ENCODE data around the gene DRD4. TPM values are rescaled to one million over a fixed set of nuclear protein-coding genes. Genes with fewer than 3 reads are reported as not detected.

Gene DRD4
- total and polyA plus RNA-seq, 2 of the 8 experiments (the other 6 are each of a cell fraction or from before 2014, with no cell fraction given) = 3.4 to 4.9 TPM

GRCh38 chr11:617199-617911, 19.7 kb upstream of the DRD4 start:
- 95% methylated on average over 27 of the region's 57 CpGs; no CpG with 5 or more reads in 1 of the 2 experiments for whole genome bisulfite sequencing, 2 experiments (ENCODE audit: extremely low coverage in 1 of 2, insufficient coverage in 1 of 2, insufficient read length in 1 of 2, insufficient replicate concordance in 2 of 2, low coverage in 1 of 2, low lambda C conversion rate in 2 of 2, missing lambda C conversion rate in 1 of 2)
- Histone ChIP-seq H3K4me2 (ENCODE audit: insufficient read depth in 1 of 2, low read depth in 2 of 2, low read length in 2 of 2) (no peak overlapping the region), H3K4me3 (ENCODE audit: extremely low read depth in 1 of 4, insufficient read depth in 2 of 4, low read depth in 3 of 4, low read length in 4 of 4) (no peak overlapping the region), H3K18ac (ENCODE audit: extremely low read depth, low read length) (no peak overlapping the region), H4K20me1 (replicated peaks in 1 of 2; ENCODE audit: control insufficient read depth in 1 of 2, insufficient read depth in 2 of 2, low read length in 2 of 2) (peaks cover 14 to 19% of the 10 kb centered on the region in 2 experiments), H2AFZ (ENCODE audit: low read length) (no peak overlapping the region), H3K79me2 (ENCODE audit: control insufficient read depth in 1 of 2, insufficient read depth in 2 of 2, low read length in 2 of 2) (no peaks in the 10 kb centered on the region), H3K4ac (replicated peaks; ENCODE audit: insufficient read length, low read depth, low read length) (no peak overlapping the region), H3K79me1 (ENCODE audit: low read depth, low read length) (peaks cover 3% of the 10 kb centered on the region), H3K23ac (ENCODE audit: insufficient read length) (no peak overlapping the region), H4K91ac (replicated peaks; ENCODE audit: insufficient read length, low read length) (no peak overlapping the region), H2BK120ac (replicated peaks; ENCODE audit: low read depth, low read length) (no peak overlapping the region), H2AK5ac (ENCODE audit: low read depth, low read length) (no peak overlapping the region), H3K56ac (replicated peaks; ENCODE audit: insufficient read length, low read depth, low read length) (no peak overlapping the region), H3K27ac (ENCODE audit: low read depth, low read length) (no peak overlapping the region), H4K5ac (ENCODE audit: insufficient read length, low read depth, low read length) (no peak overlapping the region), H2BK5ac (ENCODE audit: low read depth, low read length) (no peak overlapping the region), H4K8ac (ENCODE audit: extremely low read depth, insufficient read depth, low read length) (no peak overlapping the region), H3K4me1 (replicated peaks in 1 of 4; ENCODE audit: control insufficient read depth in 3 of 4, insufficient read depth in 4 of 4, low read length in 3 of 4) (peaks cover 0 to 15% (median 3%) of the 10 kb centered on the region in 4 experiments; a peak in 5 of 7 replicates), H3K23me2 (ENCODE audit: low read depth, low read length) (peaks cover 3% of the 10 kb centered on the region; the same call in 1 of the 2 replicates), H3K9ac (replicated peaks in 1 of 4; ENCODE audit: extremely low read depth in 1 of 4, low read depth in 3 of 4, low read length in 3 of 4) (no peak overlapping the region), H3K14ac (ENCODE audit: insufficient read length) (no peak overlapping the region), H2BK15ac (ENCODE audit: low read length) (no peak overlapping the region), H2BK12ac (ENCODE audit: low read depth, low read length) (no peak overlapping the region), H3K27me3 (replicated peaks in 1 of 4; ENCODE audit: control insufficient read depth in 3 of 4, extremely low read depth in 1 of 4, insufficient read depth in 3 of 4, low read length in 3 of 4) (no peaks in the 10 kb centered on the region), H3K9me3 (ENCODE audit: insufficient read depth in 2 of 2, low read depth in 1 of 2, low read length in 1 of 2) (no peaks in the 10 kb centered on the region), H3K36me3 (ENCODE audit: control insufficient read depth in 2 of 4, insufficient read depth in 4 of 4, low read length in 3 of 4) (peaks cover 3 to 7% (median 5%) of the 10 kb centered on the region in 4 experiments; a peak in 5 of 8 replicates), H2BK20ac (ENCODE audit: low read length) (no peak overlapping the region)
- POLR2A ChIA-PET (ENCODE audit: partially characterized antibody) = interaction anchor here (1.3 kb wide), 1 partner anchor 39 kb away, joined by 3 read pairs; no protein-coding TSS in a partner anchor
- FAIRE-seq (no peak), DNase-seq (ENCODE audit: low read depth in 1 of 2, low spot score in 2 of 2) (peak in 1 of 2 experiments; percentile 43)
- CTCF ChIA-PET (ENCODE audit: partially characterized antibody) = no interaction called here
- TF ChIP-seq RBBP5 (IDR thresholded peaks at IDR 0.05; ENCODE audit: borderline replicate concordance, low read depth, low read length) = no peak
- no peak for TF ChIP-seq JUND (IDR thresholded peaks at IDR 0.05; ENCODE audit: low read length)
- TF ChIP-seq RXRA (IDR thresholded peaks at IDR 0.05; ENCODE audit: insufficient read depth, low read depth, low read length) = no peak
- no peak for TF ChIP-seq RNF2 (IDR thresholded peaks at IDR 0.05; ENCODE audit: borderline replicate concordance, low read depth, low read length, missing control alignments, poor library complexity, severe bottlenecking)
- TF ChIP-seq CHD1 (IDR thresholded peaks at IDR 0.05; ENCODE audit: low read depth, low read length) = no peak
- no peak for TF ChIP-seq BCL11A (IDR thresholded peaks at IDR 0.05; ENCODE audit: low read depth in 2 of 2, low read length in 2 of 2)
- no peak for TF ChIP-seq SIRT6 (IDR thresholded peaks at IDR 0.05; ENCODE audit: low read length)
- no peak for TF ChIP-seq CBX5 (IDR thresholded peaks at IDR 0.05; ENCODE audit: low read depth, low read length)
- TF ChIP-seq CTCF (IDR thresholded peaks at IDR 0.05; ENCODE audit: control extremely low read depth in 1 of 3, insufficient read depth in 1 of 3, low read depth in 1 of 3, low read length in 3 of 3) = no peak
- TF ChIP-seq TEAD4 (IDR thresholded peaks at IDR 0.05; ENCODE audit: low read depth, low read length) = no peak

All from H1 (cell line).